HepG2 (cell line): Measurements from ENCODE around the gene TMEM209. TPM values are rescaled to one million over a fixed set of nuclear protein-coding genes. Genes with fewer than 3 reads are reported as not detected.

Experiments used
- ATAC-seq: fragments of 200-7000 bp; cut with Tn5 transposase; 3 replicates; pipeline ENCODE4 v1.9.1; 2020; ENCODE audit warnings: mild to moderate bottlenecking, moderate library complexity
- BruUV-seq: library from RNA; stranded (reverse); fragments of 400-500 nt; replicated peaks from 2 replicates; lab custom pipeline; 2021; lab: Mats Ljungman, UMichigan
- CTCF ChIA-PET: fragments of 300-600 bp; formaldehyde crosslinking; extraction: SDS; loops from one replicate; lab custom pipeline; 2021; ENCODE audit warnings: low total read pairs, inconsistent platforms, low intra/inter-chr PET ratio; lab: Yijun Ruan, JAX
- POLR2A ChIA-PET: fragments of 350-600 bp; sonication (Branson Sonifier 250); formaldehyde crosslinking; loops from one replicate; lab custom pipeline; 2020; ENCODE audit warnings: antibody characterized with exemption, inconsistent platforms; lab: Yijun Ruan, JAX
- DNase-seq: peaks from one replicate; pipeline ENCODE4 v3.0.0-alpha.2; 2015; ENCODE audit warnings: low spot score
- FAIRE-seq: peaks from 3 replicates; lab custom pipeline; 2011; peaks lifted over from hg19 to GRCh38; lab: Jason Lieb, UNC
- H2AFZ ChIP-seq: one replicate; pipeline ENCODE4 v1.6.1; 2011; ENCODE audit warnings: low read length, inconsistent platforms
- H3K27ac ChIP-seq: fragments of 300-600 bp; 3 replicates; pipeline ENCODE4 v1.8.0; 2011; ENCODE audit warnings: mixed run types, mild to moderate bottlenecking, mixed read lengths, low read length, inconsistent platforms; ENCODE audit not compliant: insufficient read depth; ENCODE audit errors: extremely low read length
- H3K27me3 ChIP-seq, 2 experiments: fragments of 200-600 bp in 1 of 2; 2 replicates in 1 of 2; 3 replicates in 1 of 2; pipeline versions ENCODE4 v1.6.0 to v1.8.0; 2011; ENCODE audit warnings: low read length in 2 of 2, mild to moderate bottlenecking in 2 of 2, moderate library complexity in 2 of 2, inconsistent platforms in 1 of 2; ENCODE audit not compliant: insufficient read depth in 2 of 2, control insufficient read depth in 1 of 2
- H3K36me3 ChIP-seq, 2 experiments: fragments of 200-600 bp in 1 of 2; replicated peaks in 1 of 2; 2 replicates in 1 of 2; 3 replicates in 1 of 2; pipeline versions ENCODE4 v1.5.1 to v1.8.0; 2011; ENCODE audit warnings: low read length in 2 of 2, inconsistent platforms in 1 of 2; ENCODE audit not compliant: insufficient read depth in 2 of 2, control insufficient read depth in 1 of 2
- H3K4me1 ChIP-seq: 2 replicates; pipeline ENCODE4 v1.5.1; 2012; ENCODE audit warnings: low read length, inconsistent platforms; ENCODE audit not compliant: insufficient read depth
- H3K4me2 ChIP-seq: 2 replicates; pipeline ENCODE4 v1.6.0; 2011; ENCODE audit warnings: low read depth, low read length, inconsistent platforms
- H3K4me3 ChIP-seq, 3 experiments: fragments of 200-600 bp in 1 of 3; sonication (generic), shearing (Covaris generic) in 1 of 3; replicated peaks in 1 of 3; 2 replicates each; pipeline ENCODE4 v1.5.1; 2011 to 2016; ENCODE audit warnings: low read length in 3 of 3, inconsistent platforms in 2 of 3, low read depth in 2 of 3, mild to moderate bottlenecking in 2 of 3, control low read depth in 1 of 3, mixed read lengths in 1 of 3; ENCODE audit not compliant: insufficient read depth in 1 of 3
- H3K79me2 ChIP-seq: one replicate; pipeline ENCODE4 v1.6.1; 2011; ENCODE audit warnings: low read length, inconsistent platforms; ENCODE audit not compliant: insufficient read depth
- H3K9ac ChIP-seq: 2 replicates; pipeline ENCODE4 v1.6.0; 2011; ENCODE audit warnings: mild to moderate bottlenecking, low read depth, low read length, inconsistent platforms; ENCODE audit not compliant: insufficient read depth
- H3K9me3 ChIP-seq: 2 replicates; pipeline ENCODE4 v1.5.1; 2012; ENCODE audit warnings: mild to moderate bottlenecking, low read length
- H4K20me1 ChIP-seq: 2 replicates; pipeline ENCODE4 v1.6.0; 2011; ENCODE audit warnings: inconsistent platforms, mild to moderate bottlenecking, low read length, moderate library complexity; ENCODE audit not compliant: insufficient read depth
- BCL3 ChIP-seq: sonication (generic); formaldehyde crosslinking; IDR thresholded peaks from 2 replicates; pipeline ENCODE4 v1.5.1; 2020; ENCODE audit warnings: mild to moderate bottlenecking, missing genetic modification reagents, moderate library complexity
- FUBP1 ChIP-seq: sonication (generic); formaldehyde crosslinking; IDR thresholded peaks from 2 replicates; pipeline ENCODE4 v1.5.1; 2020; ENCODE audit warnings: missing genetic modification reagents, mild to moderate bottlenecking, borderline replicate concordance
- POGZ ChIP-seq: sonication (generic); formaldehyde crosslinking; IDR thresholded peaks from 2 replicates; pipeline ENCODE4 v1.4.0; 2020; ENCODE audit warnings: mild to moderate bottlenecking, missing genetic modification reagents
- SUZ12 ChIP-seq: fragments of 150-350 bp; IDR thresholded peaks from 2 replicates; pipeline ENCODE4 v1.6.1; 2014; ENCODE audit warnings: low read depth, low read length
- TBX2 ChIP-seq: sonication (generic); formaldehyde crosslinking; IDR thresholded peaks from 2 replicates; pipeline ENCODE4 v1.5.0; 2020; ENCODE audit warnings: missing genetic modification reagents, mild to moderate bottlenecking, borderline replicate concordance
- YY1 ChIP-seq: IDR thresholded peaks from 2 replicates; pipeline ENCODE4 v1.6.1; 2011; ENCODE audit warnings: low read length, low read depth, moderate library complexity, mild to moderate bottlenecking; ENCODE audit not compliant: insufficient read depth, insufficient replicate concordance
- ZBTB10 ChIP-seq: sonication (generic); formaldehyde crosslinking; IDR thresholded peaks from 2 replicates; pipeline ENCODE4 v1.4.0; 2020; ENCODE audit warnings: missing genetic modification reagents, borderline replicate concordance
- ZNF614 ChIP-seq: IDR thresholded peaks from 2 replicates; pipeline ENCODE4 v1.6.1; 2018; ENCODE audit warnings: missing biosample characterization, missing genetic modification reagents, inconsistent platforms, borderline replicate concordance
- ZNF639 ChIP-seq: conservative IDR thresholded peaks from 2 replicates; pipeline ENCODE4 v1.6.1; 2018; ENCODE audit warnings: missing genetic modification reagents
- ZNF776 ChIP-seq: sonication (generic); formaldehyde crosslinking; IDR thresholded peaks from 2 replicates; pipeline ENCODE4 v1.4.0; 2020; ENCODE audit warnings: mild to moderate bottlenecking, missing genetic modification reagents
- ZNF784 ChIP-seq: sonication (generic); formaldehyde crosslinking; IDR thresholded peaks from 2 replicates; pipeline ENCODE4 v1.5.1; 2020; ENCODE audit warnings: missing genetic modification reagents, mild to moderate bottlenecking, borderline replicate concordance
- WGBS: methylation state at CpG from one replicate; pipeline ENCODE4 v1.1.6; 2017; ENCODE audit warnings: low lambda C conversion rate; 5-methylcytosine and 5-hydroxymethylcytosine counted together
- in situ Hi-C: cut with HindIII; loops from 2 replicates; pipeline ENCODE4 v1.10.0; 2017; ENCODE audit warnings: low pct_unique_long_range_greater_than_20kb; ENCODE audit not compliant: extremely low pct_ligation_motif_present
- intact Hi-C: fragments of 100-400 bp; cut with micrococcal nuclease; formaldehyde crosslinking; loops from one replicate; pipeline ENCODE4 v1.10.0; 2022; ENCODE audit not compliant: unreplicated experiment
- polyA plus RNA-seq, 8 experiments: library from polyadenylated mRNA; depleted of rRNA in 3 of 8; stranded (reverse) in 7 of 8; unstranded in 1 of 8; fragments of >200 nt; fragmentation: Illumina TruSeq in 4 of 8; extraction: Trizol in 4 of 8; gene quantifications; 2 replicates each; pipeline versions ENCODE4 v1.2.1 to v1.2.3, GENCODE V29; 2011 to 2016; ENCODE audit warnings: low read depth in 4 of 8, missing spikeins in 1 of 8, mixed read lengths in 1 of 8; ENCODE audit not compliant: insufficient read depth in 1 of 8
- total RNA-seq, 5 experiments: library from RNA; depleted of rRNA; stranded (reverse); fragments of >200 nt; fragmentation: Illumina TruSeq; extraction: Trizol; gene quantifications; 2 replicates each; pipeline ENCODE4 v1.2.3, GENCODE V29; 2016; ENCODE audit warnings: low read depth in 1 of 5
- TF ChIP-seq, protein P1 (sequence below): sonication (generic); formaldehyde crosslinking; IDR thresholded peaks from 2 replicates; pipeline ENCODE4 v1.8.0; 2022; ENCODE audit warnings: missing genetic modification reagents, mild to moderate bottlenecking, borderline replicate concordance

TMEM209 gene
- total and polyA plus RNA-seq, 2 of the 13 experiments (the other 11 are each of a cell fraction or from before 2014, with no cell fraction given) = 14.5 to 15.6 TPM

DNA sequence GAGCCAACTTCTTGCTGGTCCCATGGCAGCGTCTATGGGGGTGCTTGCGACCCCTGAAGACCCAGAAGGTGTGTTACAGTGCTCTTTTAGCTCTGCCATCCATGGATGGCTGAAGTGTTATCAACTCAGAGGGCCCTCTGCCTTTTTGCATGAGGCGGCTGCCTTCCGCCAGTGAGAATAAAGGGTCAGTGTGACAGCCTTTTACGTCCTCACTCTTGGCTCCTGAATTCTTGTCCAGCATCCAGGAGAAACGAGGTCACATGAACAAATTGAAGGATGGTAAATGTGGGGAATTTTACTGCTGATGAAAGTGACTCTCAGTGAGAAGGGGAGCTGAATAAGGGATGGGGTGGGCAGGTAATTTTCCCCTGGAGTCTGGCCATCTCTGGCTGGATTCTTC is 26.6 kb upstream of the TMEM209 start:
- intact Hi-C loops (no loop called here), in situ Hi-C loops (no loop called here)
- DNase-seq (no peak), ATAC-seq (no peak), FAIRE-seq (no peak)
- no peak overlapping the region for H3K27ac ChIP-seq
- WGBS = 31% methylated on average over 3 of the region's 6 CpGs
- H3K4me3 ChIP-seq = no peak overlapping the region
- H3K79me2 ChIP-seq = no peaks in the 10 kb centered on the region
- H3K9ac ChIP-seq = no peak overlapping the region
- no peaks in the 10 kb centered on the region for H4K20me1 ChIP-seq
- POLR2A ChIA-PET = no interaction called here
- no peak overlapping the region for H3K4me2 ChIP-seq
- no peaks in the 10 kb centered on the region for H3K36me3 ChIP-seq
- peaks cover 56% of the 10 kb centered on the region for H3K4me1 ChIP-seq
- CTCF ChIA-PET = no interaction called here
- no peaks in the 10 kb centered on the region for H3K27me3 ChIP-seq
- no TSS peak for BruUV-seq
- H2AFZ ChIP-seq = no peak overlapping the region
- H3K9me3 ChIP-seq = 0 out of 2 replicates have a peak, but pooled peaks cover under 1% of the 10 kb centered on the region
- TF ChIP-seq TBX2 (CRISPR knock-in tag) = no peak
- TF ChIP-seq YY1 = no peak
- TF ChIP-seq ZNF776 (CRISPR knock-in tag) = no peak
- no peak for TF ChIP-seq ZNF639
- no peak for TF ChIP-seq ZBTB10 (CRISPR knock-in tag)
- no peak for TF ChIP-seq SUZ12
- TF ChIP-seq BCL3 = no peak
- TF ChIP-seq POGZ (CRISPR knock-in tag) = no peak
- no peak for TF ChIP-seq FUBP1
- TF ChIP-seq, protein P1, sequence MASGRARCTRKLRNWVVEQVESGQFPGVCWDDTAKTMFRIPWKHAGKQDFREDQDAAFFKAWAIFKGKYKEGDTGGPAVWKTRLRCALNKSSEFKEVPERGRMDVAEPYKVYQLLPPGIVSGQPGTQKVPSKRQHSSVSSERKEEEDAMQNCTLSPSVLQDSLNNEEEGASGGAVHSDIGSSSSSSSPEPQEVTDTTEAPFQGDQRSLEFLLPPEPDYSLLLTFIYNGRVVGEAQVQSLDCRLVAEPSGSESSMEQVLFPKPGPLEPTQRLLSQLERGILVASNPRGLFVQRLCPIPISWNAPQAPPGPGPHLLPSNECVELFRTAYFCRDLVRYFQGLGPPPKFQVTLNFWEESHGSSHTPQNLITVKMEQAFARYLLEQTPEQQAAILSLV = no peak
- no peak for TF ChIP-seq ZNF784 (CRISPR knock-in tag)
- no peak for TF ChIP-seq ZNF614 (CRISPR knock-in tag)
